B cell (primary cell): Measurements from ENCODE around the gene ZNF830. TPM values are rescaled to one million over a fixed set of nuclear protein-coding genes. Genes with fewer than 3 reads are reported as not detected.

Experiments
- ATAC-seq: fragments of 200-7000 bp; cut with Tn5 transposase; one replicate; pipeline ENCODE4 v1.10.0; 2021; ENCODE audit warnings: low read depth, mild to moderate bottlenecking, moderate number of reproducible peaks, moderate library complexity
- CTCF ChIA-PET: fragments of 350-600 bp; sonication (Branson Sonifier 250); formaldehyde crosslinking; loops from one replicate; lab custom pipeline; 2021; ENCODE audit warnings: antibody characterized with exemption, inconsistent platforms; lab: Charles Lee
- POLR2A ChIA-PET: fragments of 350-600 bp; sonication (Branson Sonifier 250); formaldehyde crosslinking; loops from one replicate; lab custom pipeline; 2021; ENCODE audit warnings: antibody characterized with exemption; lab: Charles Lee
- DNase-seq: peaks from one replicate; pipeline ENCODE4 v3.0.0; 2013
- H2AFZ ChIP-seq: 2 replicates; pipeline ENCODE4 v1.6.1; 2012; ENCODE audit warnings: mild to moderate bottlenecking, low read depth, low read length; ENCODE audit not compliant: insufficient read depth, poor library complexity, severe bottlenecking
- H3K27ac ChIP-seq, 2 donors: 1 replicate in 1 of 2; 2 replicates in 1 of 2; pipeline ENCODE4 v1.5.1; 2012 to 2013; ENCODE audit warnings: low read length in 2 of 2, mild to moderate bottlenecking in 2 of 2, moderate library complexity in 1 of 2
- H3K27me3 ChIP-seq, 4 experiments: fragments of 200-600 bp in 1 of 4; sonication (generic) in 1 of 4; replicated peaks in 1 of 4; 1 replicate in 2 of 4; 2 replicates in 2 of 4; pipeline versions ENCODE4 v1.6.1 to v1.7.0; 2013 to 2016; ENCODE audit warnings: low read length in 3 of 4, mild to moderate bottlenecking in 2 of 4, mixed read lengths in 1 of 4, moderate library complexity in 1 of 4; ENCODE audit not compliant: insufficient read depth in 4 of 4, control insufficient read depth in 3 of 4; ENCODE audit errors: control extremely low read depth in 1 of 4
- H3K36me3 ChIP-seq, 2 experiments: replicated peaks in 1 of 2; 1 replicate in 1 of 2; 2 replicates in 1 of 2; pipeline versions ENCODE4 v1.6.1 to v1.7.1; 2013; ENCODE audit warnings: low read length in 1 of 2; ENCODE audit not compliant: insufficient read depth in 2 of 2, control insufficient read depth in 1 of 2; ENCODE audit errors: control extremely low read depth in 1 of 2, extremely low read depth in 1 of 2
- H3K4me1 ChIP-seq, 2 donors: fragments of 200-600 bp in 1 of 2; sonication (generic) in 1 of 2; 1 replicate in 1 of 2; 2 replicates in 1 of 2; pipeline versions ENCODE4 v1.5.1 to v1.6.1; 2013 to 2017; ENCODE audit warnings: low read length in 2 of 2; ENCODE audit not compliant: control insufficient read depth in 2 of 2, insufficient read depth in 2 of 2
- H3K4me2 ChIP-seq: replicated peaks from 2 replicates; pipeline ENCODE3; 2012; ENCODE audit warnings: mild to moderate bottlenecking, low read depth, low read length; ENCODE audit not compliant: poor library complexity, severe bottlenecking
- H3K4me3 ChIP-seq, 5 experiments: fragments of 200-600 bp in 1 of 5; sonication (generic) in 1 of 5; 1 replicate in 3 of 5; 2 replicates in 2 of 5; pipeline versions ENCODE4 v1.5.1 to v1.7.0; 2011 to 2016; ENCODE audit warnings: low read length in 4 of 5, mild to moderate bottlenecking in 4 of 5, low read depth in 2 of 5, control low read depth in 1 of 5, moderate library complexity in 1 of 5; ENCODE audit not compliant: insufficient read depth in 1 of 5; ENCODE audit errors: control extremely low read depth in 1 of 5, extremely low read depth in 1 of 5
- H3K79me2 ChIP-seq: fragments of 200-600 bp; sonication (generic); one replicate; pipeline ENCODE4 v1.6.0; 2016; ENCODE audit warnings: low read length; ENCODE audit not compliant: control insufficient read depth, insufficient read depth
- H3K9ac ChIP-seq: fragments of 200-600 bp; sonication (generic); 2 replicates; pipeline ENCODE4 v1.6.1; 2017; ENCODE audit warnings: mild to moderate bottlenecking, low read length, moderate library complexity
- H3K9me3 ChIP-seq, 3 donors: one replicate each; pipeline versions ENCODE4 v1.6.1 to v1.7.1; 2013; ENCODE audit warnings: low read length in 2 of 3; ENCODE audit not compliant: control insufficient read depth in 2 of 3, insufficient read depth in 1 of 3; ENCODE audit errors: control extremely low read depth in 1 of 3
- H4K20me1 ChIP-seq: 2 replicates; pipeline ENCODE4 v1.6.0; 2012; ENCODE audit warnings: mild to moderate bottlenecking, low read length; ENCODE audit not compliant: insufficient read depth, control insufficient read depth, poor library complexity, severe bottlenecking
- H3K27ac Mint-ChIP-seq: one replicate; pipeline ENCODE4 v1.8.0; 2021; ENCODE audit warnings: mixed read lengths
- H3K27me3 Mint-ChIP-seq: one replicate; pipeline ENCODE4 v1.8.0; 2021; ENCODE audit warnings: mixed read lengths
- H3K4me1 Mint-ChIP-seq: one replicate; pipeline ENCODE4 v1.8.0; 2021; ENCODE audit warnings: mixed read lengths
- H3K4me3 Mint-ChIP-seq: one replicate; pipeline ENCODE4 v1.8.0; 2021; ENCODE audit warnings: mixed read lengths
- H3K9me3 Mint-ChIP-seq: one replicate; pipeline ENCODE4 v1.8.0; 2022; ENCODE audit warnings: mixed read lengths; ENCODE audit not compliant: insufficient read depth
- CTCF ChIP-seq: fragments of 200-600 bp; IDR thresholded peaks from one replicate; pipeline ENCODE4 v1.8.0; 2022; ENCODE audit warnings: antibody characterized with exemption, mild to moderate bottlenecking
- EZH2 ChIP-seq: IDR thresholded peaks from 2 replicates; pipeline ENCODE4 v1.6.1; 2012; ENCODE audit warnings: borderline replicate concordance, low read depth, mild to moderate bottlenecking, moderate library complexity, low read length; ENCODE audit not compliant: insufficient read depth, poor library complexity, severe bottlenecking
- WGBS: methylation state at CpG from one replicate; pipeline ENCODE4 v1.1.5; 2013; ENCODE audit warnings: missing lambda C conversion rate; ENCODE audit not compliant: insufficient coverage; 5-methylcytosine and 5-hydroxymethylcytosine counted together
- intact Hi-C: fragments of 100-400 bp; cut with micrococcal nuclease; formaldehyde crosslinking; loops from one replicate; pipeline ENCODE4 v1.10.0; 2022
- polyA plus RNA-seq: library from polyadenylated mRNA; depleted of rRNA; stranded (reverse); fragments of >200 nt; gene quantifications from 2 replicates; pipeline ENCODE4 v1.2.3, GENCODE V29; 2012
- total RNA-seq, 2 donors: library from RNA; stranded (reverse); fragments of 120-200 nt in 1 of 2; gene quantifications; 1 replicate in 1 of 2; 2 replicates in 1 of 2; pipeline versions ENCODE4 v1.2.3 to v1.2.4, GENCODE V29; 2013 to 2022

The ZNF830 gene
- total and polyA plus RNA-seq, 2 donors (not counting 1 experiment from before 2014, with no cell fraction given), result 9.3 to 44.6 TPM

- ATAC-seq (no peak), DNase-seq (no peak)
- Histone ChIP-seq H3K79me2 (no peaks in the 10 kb centered on the region), H2AFZ (no peak overlapping the region), H3K27me3 (no peaks in the 10 kb centered on the region), H4K20me1 (no peaks in the 10 kb centered on the region), H3K27ac (no peak overlapping the region), H3K4me1 (peaks cover 0 to 4% of the 10 kb centered on the region in 2 donors), H3K36me3 (no peaks in the 10 kb centered on the region), H3K4me3 (no peak overlapping the region), H3K4me2 (no peak overlapping the region), H3K9ac (no peak overlapping the region), H3K9me3 (no peaks in the 10 kb centered on the region)
- no CpG with 5 or more reads among the region's 1 CpG for WGBS
- Mint-ChIP-seq H3K4me3 (no peak overlapping the region), H3K4me1 (peaks cover 7% of the 10 kb centered on the region), H3K27me3 (no peaks in the 10 kb centered on the region), H3K9me3 (no peaks in the 10 kb centered on the region), H3K27ac (no peak overlapping the region)
- ChIA-PET CTCF (no interaction called here), POLR2A (no interaction called here)
- no peak for TF ChIP-seq EZH2
- intact Hi-C loops, result no loop called here
Measured at GRCh38 chr17:34913001-34913400, 48.3 kb upstream of the ZNF830 start.

- no peak overlapping the region for H2AFZ ChIP-seq
- intact Hi-C loops, result no loop called here
- POLR2A ChIA-PET, result no interaction called here
Measured at GRCh38 chr17:34916120-34916519, 45.2 kb upstream of the ZNF830 start.

More at GRCh38 chr17:34916120-34916519, 45.2 kb upstream of the ZNF830 start:
- CTCF ChIA-PET, result no interaction called here
- DNase-seq (no peak), ATAC-seq (no peak)
- no peaks in the 10 kb centered on the region for H4K20me1 ChIP-seq
- peaks cover 7% of the 10 kb centered on the region for H3K4me1 Mint-ChIP-seq
- no peaks in the 10 kb centered on the region for H3K9me3 Mint-ChIP-seq
- H3K36me3 ChIP-seq, result no peaks in the 10 kb centered on the region
- no peaks in the 10 kb centered on the region for H3K79me2 ChIP-seq
- H3K27ac Mint-ChIP-seq, result no peak overlapping the region
- H3K27me3 ChIP-seq, result no peaks in the 10 kb centered on the region
- no peak overlapping the region for H3K4me3 Mint-ChIP-seq
- H3K4me2 ChIP-seq, result no peak overlapping the region
- H3K27me3 Mint-ChIP-seq, result peaks cover 4% of the 10 kb centered on the region
- no CpG with 5 or more reads among the region's 2 CpGs for WGBS
- H3K9ac ChIP-seq, result no peak overlapping the region
- H3K4me3 ChIP-seq, result no peak overlapping the region
- TF ChIP-seq CTCF (no peak), EZH2 (no peak)
- H3K9me3 ChIP-seq, result no peaks in the 10 kb centered on the region
- H3K27ac ChIP-seq, result no peak overlapping the region
- peaks cover 0 to 4% of the 10 kb centered on the region in 2 donors for H3K4me1 ChIP-seq
